ENCODE measurements around the gene LCN10.
"Not testable (repeated sequence)": the region's sequence is repeated elsewhere in the genome, so short reads cannot be mapped to it uniquely, and the experiment has no call there.

LCN10 gene

GRCh38 chr9:136710543-136710942 lies 32.2 kb downstream of the LCN10 start:
- H3K9ac ChIP-seq (ENCODE audit: low read depth, low read length) = no peak overlapping the region
- H3K4me3 ChIP-seq (ENCODE audit: low read depth, low read length) = no peak overlapping the region
- H3K27me3 ChIP-seq (ENCODE audit: control insufficient read depth, insufficient read depth, low read length) = peaks cover 5% of the 10 kb centered on the region
- peaks cover 12% of the 10 kb centered on the region for H3K36me3 ChIP-seq (ENCODE audit: control insufficient read depth, insufficient read depth, low read length)
- H3K4me1 ChIP-seq (ENCODE audit: control insufficient read depth, insufficient read depth, low read length) = no peaks in the 10 kb centered on the region
- no peaks in the 10 kb centered on the region for H3K9me3 ChIP-seq (ENCODE audit: control insufficient read depth, insufficient read depth, low read length)

GRCh38 chr9:136709454-136710109 lies 33.2 kb downstream of the LCN10 start:
- Histone ChIP-seq H3K36me3 (ENCODE audit: control insufficient read depth, insufficient read depth, low read length) (peaks cover 8% of the 10 kb centered on the region), H3K4me1 (ENCODE audit: control insufficient read depth, insufficient read depth, low read length) (no peaks in the 10 kb centered on the region), H3K27me3 (ENCODE audit: control insufficient read depth, insufficient read depth, low read length) (peaks cover 5% of the 10 kb centered on the region), H3K9me3 (ENCODE audit: control insufficient read depth, insufficient read depth, low read length) (no peaks in the 10 kb centered on the region), H3K4me3 (ENCODE audit: low read depth, low read length) (no peak overlapping the region), H3K9ac (ENCODE audit: low read depth, low read length) (no peak overlapping the region)

- Histone ChIP-seq H3K4me1 (ENCODE audit: control insufficient read depth, insufficient read depth, low read length) (no peaks in the 10 kb centered on the region), H3K36me3 (ENCODE audit: control insufficient read depth, insufficient read depth, low read length) (no peaks in the 10 kb centered on the region), H3K9ac (ENCODE audit: low read depth, low read length) (no peak overlapping the region), H3K4me3 (ENCODE audit: low read depth, low read length) (no peak overlapping the region), H3K9me3 (ENCODE audit: control insufficient read depth, insufficient read depth, low read length) (no peaks in the 10 kb centered on the region), H3K27me3 (ENCODE audit: control insufficient read depth, insufficient read depth, low read length) (peaks cover 5% of the 10 kb centered on the region)
Measured at GRCh38 chr9:136707849-136708517, 34.8 kb downstream of the LCN10 start.

- Histone ChIP-seq H3K9ac (ENCODE audit: low read depth, low read length) (no peak overlapping the region), H3K4me1 (ENCODE audit: control insufficient read depth, insufficient read depth, low read length) (no peaks in the 10 kb centered on the region), H3K36me3 (ENCODE audit: control insufficient read depth, insufficient read depth, low read length) (no peaks in the 10 kb centered on the region), H3K27me3 (ENCODE audit: control insufficient read depth, insufficient read depth, low read length) (peaks cover 5% of the 10 kb centered on the region), H3K9me3 (ENCODE audit: control insufficient read depth, insufficient read depth, low read length) (no peaks in the 10 kb centered on the region), H3K4me3 (ENCODE audit: low read depth, low read length) (no peak overlapping the region)
Measured at GRCh38 chr9:136707011-136707410, 35.7 kb downstream of the LCN10 start.

- Histone ChIP-seq H3K36me3 (ENCODE audit: control insufficient read depth, insufficient read depth, low read length) (no peaks in the 10 kb centered on the region), H3K9me3 (ENCODE audit: control insufficient read depth, insufficient read depth, low read length) (no peaks in the 10 kb centered on the region), H3K4me1 (ENCODE audit: control insufficient read depth, insufficient read depth, low read length) (no peaks in the 10 kb centered on the region), H3K9ac (ENCODE audit: low read depth, low read length) (no peak overlapping the region), H3K4me3 (ENCODE audit: low read depth, low read length) (no peak overlapping the region), H3K27me3 (ENCODE audit: control insufficient read depth, insufficient read depth, low read length) (peaks cover 7% of the 10 kb centered on the region)
Measured at GRCh38 chr9:136705564-136705963, 37.2 kb downstream of the LCN10 start.

GRCh38 chr9:136704741-136705140 lies 38.0 kb downstream of the LCN10 start:
- not testable (repeated sequence) for H3K9me3 ChIP-seq (ENCODE audit: control insufficient read depth, insufficient read depth, low read length); H3K27me3 ChIP-seq (ENCODE audit: control insufficient read depth, insufficient read depth, low read length); H3K9ac ChIP-seq (ENCODE audit: low read depth, low read length); H3K36me3 ChIP-seq (ENCODE audit: control insufficient read depth, insufficient read depth, low read length); H3K4me3 ChIP-seq (ENCODE audit: low read depth, low read length); H3K4me1 ChIP-seq (ENCODE audit: control insufficient read depth, insufficient read depth, low read length)

GRCh38 chr9:136703276-136703860 lies 39.4 kb downstream of the LCN10 start:
- no peaks in the 10 kb centered on the region for H3K9me3 ChIP-seq (ENCODE audit: control insufficient read depth, insufficient read depth, low read length)
- H3K27me3 ChIP-seq (ENCODE audit: control insufficient read depth, insufficient read depth, low read length) = peaks cover 7% of the 10 kb centered on the region
- no peak overlapping the region for H3K4me3 ChIP-seq (ENCODE audit: low read depth, low read length)
- H3K36me3 ChIP-seq (ENCODE audit: control insufficient read depth, insufficient read depth, low read length) = no peaks in the 10 kb centered on the region
- H3K9ac ChIP-seq (ENCODE audit: low read depth, low read length) = no peak overlapping the region
- H3K4me1 ChIP-seq (ENCODE audit: control insufficient read depth, insufficient read depth, low read length) = no peaks in the 10 kb centered on the region

GRCh38 chr9:136701668-136702053 lies 41.1 kb downstream of the LCN10 start:
- H3K4me3 ChIP-seq (ENCODE audit: low read depth, low read length) = peak overlapping the region; percentile 32
- peaks cover 7% of the 10 kb centered on the region for H3K27me3 ChIP-seq (ENCODE audit: control insufficient read depth, insufficient read depth, low read length)
- no peaks in the 10 kb centered on the region for H3K4me1 ChIP-seq (ENCODE audit: control insufficient read depth, insufficient read depth, low read length)
- no peak overlapping the region for H3K9ac ChIP-seq (ENCODE audit: low read depth, low read length)
- no peaks in the 10 kb centered on the region for H3K36me3 ChIP-seq (ENCODE audit: control insufficient read depth, insufficient read depth, low read length)
- H3K9me3 ChIP-seq (ENCODE audit: control insufficient read depth, insufficient read depth, low read length) = no peaks in the 10 kb centered on the region

GRCh38 chr9:136700959-136701667 lies 41.6 kb downstream of the LCN10 start:
- peaks cover 7% of the 10 kb centered on the region for H3K27me3 ChIP-seq (ENCODE audit: control insufficient read depth, insufficient read depth, low read length)
- H3K4me1 ChIP-seq (ENCODE audit: control insufficient read depth, insufficient read depth, low read length) = no peaks in the 10 kb centered on the region
- H3K36me3 ChIP-seq (ENCODE audit: control insufficient read depth, insufficient read depth, low read length) = no peaks in the 10 kb centered on the region
- H3K9me3 ChIP-seq (ENCODE audit: control insufficient read depth, insufficient read depth, low read length) = no peaks in the 10 kb centered on the region
- H3K9ac ChIP-seq (ENCODE audit: low read depth, low read length) = no peak overlapping the region
- peak overlapping the region; percentile 32 for H3K4me3 ChIP-seq (ENCODE audit: low read depth, low read length)

- no peaks in the 10 kb centered on the region for H3K36me3 ChIP-seq (ENCODE audit: control insufficient read depth, insufficient read depth, low read length)
- H3K4me3 ChIP-seq (ENCODE audit: low read depth, low read length) = no peak overlapping the region
- peaks cover 7% of the 10 kb centered on the region for H3K27me3 ChIP-seq (ENCODE audit: control insufficient read depth, insufficient read depth, low read length)
- no peaks in the 10 kb centered on the region for H3K9me3 ChIP-seq (ENCODE audit: control insufficient read depth, insufficient read depth, low read length)
- H3K9ac ChIP-seq (ENCODE audit: low read depth, low read length) = no peak overlapping the region
- no peaks in the 10 kb centered on the region for H3K4me1 ChIP-seq (ENCODE audit: control insufficient read depth, insufficient read depth, low read length)
Measured at GRCh38 chr9:136700304-136700703, 42.4 kb downstream of the LCN10 start.

GRCh38 chr9:136698635-136699246 lies 44.0 kb downstream of the LCN10 start:
- Histone ChIP-seq H3K4me1 (ENCODE audit: control insufficient read depth, insufficient read depth, low read length) (no peaks in the 10 kb centered on the region), H3K9ac (ENCODE audit: low read depth, low read length) (no peak overlapping the region), H3K27me3 (ENCODE audit: control insufficient read depth, insufficient read depth, low read length) (peaks cover 7% of the 10 kb centered on the region), H3K9me3 (ENCODE audit: control insufficient read depth, insufficient read depth, low read length) (no peaks in the 10 kb centered on the region), H3K4me3 (ENCODE audit: low read depth, low read length) (no peak overlapping the region), H3K36me3 (ENCODE audit: control insufficient read depth, insufficient read depth, low read length) (no peaks in the 10 kb centered on the region)

All from iPS-15b (cell line).